HG03354 (cell line): ENCODE data around the gene F7.
"Not testable (repeated sequence)": the region's sequence is repeated elsewhere in the genome, so short reads cannot be mapped to it uniquely, and the experiment has no call there.

Experiments used
- ATAC-seq: cut with Tn5 transposase; IDR thresholded peaks from one replicate; pipeline ENCODE4 v1.9.1; 2021; ENCODE audit warnings: mild to moderate bottlenecking; ENCODE audit not compliant: unreplicated experiment, poor library complexity, severe bottlenecking

The F7 gene

GRCh38 chr13:113105032-113105920 is at the start of gene F7:
TSS of gene F7 (plus strand) at chr13:113105791. CDS start at chr13:113105842, 51 bp downstream.
- no peak for ATAC-seq

GRCh38 chr13:113057084-113057483 is 48.5 kb upstream of the F7 start:
- ATAC-seq = no peak

DNA sequence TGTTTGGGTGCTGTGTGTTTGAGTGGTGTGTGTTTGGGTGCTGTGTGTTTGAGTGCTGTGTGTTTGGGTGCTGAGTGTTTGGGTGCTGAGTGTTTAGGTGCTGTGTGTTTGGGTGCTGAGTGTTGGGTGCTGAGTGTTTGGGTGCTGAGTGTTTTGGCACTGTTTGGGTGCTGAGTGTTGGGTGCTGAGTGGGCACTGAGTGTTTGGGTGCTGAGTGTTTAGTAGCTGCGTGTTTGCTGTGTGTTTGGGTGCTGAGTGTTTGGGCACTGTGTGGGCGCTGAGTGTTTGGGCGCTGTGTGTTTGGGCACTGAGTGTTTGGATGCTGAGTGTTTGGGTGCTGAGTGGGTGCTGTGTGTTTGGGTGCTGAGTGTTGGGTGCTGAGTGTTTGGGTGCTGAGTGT is 48.0 kb upstream of the F7 start:
- ATAC-seq = not testable (repeated sequence)

DNA sequence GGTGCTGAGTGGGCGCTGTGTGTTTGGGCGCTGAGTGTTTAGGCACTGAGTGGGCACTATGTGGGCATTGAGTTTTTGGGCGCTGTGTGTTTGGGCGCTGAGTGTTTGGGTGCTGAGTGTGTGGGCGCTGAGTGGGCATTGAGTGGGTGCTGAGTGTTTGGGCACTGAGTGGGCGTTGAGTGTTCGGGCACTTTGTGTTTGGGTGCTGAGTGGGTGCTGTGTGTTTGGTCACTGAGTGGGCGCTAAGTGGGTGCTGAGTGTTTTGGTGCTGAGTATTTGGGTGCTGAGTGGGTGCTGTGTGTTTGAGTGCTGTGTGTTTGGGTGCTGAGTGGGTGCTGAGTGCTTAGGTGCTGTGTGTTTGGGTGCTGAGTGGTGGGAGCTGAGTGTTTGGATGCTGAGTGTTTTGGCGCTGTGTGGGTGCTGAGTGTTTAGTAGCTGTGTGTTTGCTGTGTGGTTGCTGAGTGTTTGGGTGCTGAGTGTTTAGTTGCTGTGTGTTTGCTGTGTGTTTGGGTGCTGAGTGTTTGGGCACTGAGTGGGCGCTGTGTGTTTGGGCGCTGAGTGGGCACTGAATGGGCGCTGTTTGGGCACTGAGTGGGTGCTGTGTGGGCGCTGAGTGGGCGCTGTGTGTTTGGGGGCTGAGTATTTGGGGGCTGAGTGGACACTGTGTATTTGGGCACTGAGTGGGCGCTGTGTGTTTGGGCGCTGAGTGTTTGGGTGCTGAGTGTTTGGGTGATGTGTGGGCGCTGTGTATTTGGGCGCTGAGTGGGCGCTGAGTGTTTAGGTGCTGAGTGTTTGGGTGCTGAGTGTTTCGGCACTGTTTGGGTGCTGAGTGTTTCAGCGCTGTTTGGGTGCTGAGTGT is 47.2 kb upstream of the F7 start:
- no peak for ATAC-seq

- no peak for ATAC-seq
These were observed 46.4 kb upstream of the F7 start for GRCh38 chr13:113058988-113059850.

DNA sequence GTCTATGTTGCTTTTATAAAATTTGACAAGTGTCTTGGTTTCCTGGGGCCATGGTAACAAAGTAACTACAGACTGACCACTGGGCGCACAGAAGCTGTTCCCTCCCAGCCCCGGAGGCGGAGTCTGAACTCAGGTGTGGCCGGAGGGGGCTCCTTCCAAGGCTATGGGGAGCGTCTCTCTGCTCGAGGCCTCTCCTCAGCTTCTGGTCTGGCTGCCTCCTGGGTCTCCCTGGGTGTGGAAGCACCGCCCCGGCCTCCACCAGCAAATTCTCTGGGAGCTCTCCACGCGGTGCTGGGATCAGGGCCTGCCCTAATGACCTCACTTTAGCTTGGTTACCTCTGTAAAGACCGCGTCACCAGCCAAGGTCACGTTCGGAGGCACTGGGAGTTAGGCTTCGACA is 45.7 kb upstream of the F7 start:
- no peak for ATAC-seq

GRCh38 chr13:113060557-113061270 is 44.9 kb upstream of the F7 start:
- no peak for ATAC-seq

GRCh38 chr13:113061271-113061625 is 44.3 kb upstream of the F7 start:
- ATAC-seq = no peak

DNA sequence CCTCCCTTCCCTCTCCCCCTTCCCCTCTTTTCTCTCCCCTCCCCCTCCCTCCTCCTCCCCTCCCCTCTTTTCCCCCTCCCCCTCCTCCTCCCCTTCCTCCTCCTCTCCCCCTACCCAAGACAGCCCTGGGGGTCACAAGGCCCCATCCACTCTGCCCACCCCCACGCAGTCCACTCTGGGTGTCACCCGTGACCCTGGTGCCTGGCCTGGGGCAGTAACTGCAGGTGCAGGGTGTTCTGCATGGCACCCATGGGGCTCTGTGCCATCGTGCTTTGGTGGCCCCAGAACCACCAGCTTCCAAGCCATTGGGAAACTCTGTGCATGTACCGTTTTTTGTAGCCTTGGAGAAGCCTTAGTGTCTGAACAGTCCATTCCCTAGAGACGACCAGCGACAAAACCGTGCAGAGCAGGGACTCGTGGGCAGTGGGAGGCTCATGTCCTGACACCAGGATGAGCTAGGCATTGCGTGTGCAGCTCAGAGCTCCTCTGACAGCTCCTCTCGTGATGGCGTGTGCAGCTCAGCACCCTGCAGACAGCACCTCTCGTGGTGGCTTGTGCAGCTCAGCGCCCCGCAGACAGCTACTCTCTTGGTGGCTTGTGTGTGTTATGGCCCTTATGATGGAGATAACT is 43.7 kb upstream of the F7 start:
- no peak for ATAC-seq

- no peak for ATAC-seq
These were observed 42.9 kb upstream of the F7 start for GRCh38 chr13:113062691-113063090.

GRCh38 chr13:113063091-113063491 is 42.5 kb upstream of the F7 start:
- no peak for ATAC-seq

DNA sequence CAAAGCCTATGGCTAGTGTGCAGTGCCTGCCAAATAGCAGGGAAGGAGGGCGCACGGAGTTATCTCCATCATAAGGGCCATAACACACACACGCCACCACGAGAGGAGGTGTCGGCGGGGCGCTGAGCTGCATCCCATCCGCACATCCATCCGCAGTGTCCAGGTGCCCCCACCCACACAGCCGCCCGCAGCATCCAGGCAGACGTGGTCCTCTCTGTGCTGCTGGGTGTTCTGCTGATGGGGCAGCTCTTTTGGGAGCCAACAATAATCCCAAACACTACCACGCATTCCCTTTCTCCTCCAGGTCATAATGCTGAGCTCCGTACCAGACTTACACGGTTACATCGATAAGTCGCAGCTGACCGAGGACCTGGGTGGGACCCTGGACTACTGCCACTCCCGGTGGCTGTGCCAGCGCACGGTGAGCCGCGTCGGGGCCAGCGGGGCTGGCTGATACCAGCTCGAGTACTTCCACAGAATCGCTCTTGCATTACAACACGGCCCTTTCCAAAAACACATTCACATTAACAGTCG is 41.5 kb upstream of the F7 start:
- ATAC-seq = no peak

DNA sequence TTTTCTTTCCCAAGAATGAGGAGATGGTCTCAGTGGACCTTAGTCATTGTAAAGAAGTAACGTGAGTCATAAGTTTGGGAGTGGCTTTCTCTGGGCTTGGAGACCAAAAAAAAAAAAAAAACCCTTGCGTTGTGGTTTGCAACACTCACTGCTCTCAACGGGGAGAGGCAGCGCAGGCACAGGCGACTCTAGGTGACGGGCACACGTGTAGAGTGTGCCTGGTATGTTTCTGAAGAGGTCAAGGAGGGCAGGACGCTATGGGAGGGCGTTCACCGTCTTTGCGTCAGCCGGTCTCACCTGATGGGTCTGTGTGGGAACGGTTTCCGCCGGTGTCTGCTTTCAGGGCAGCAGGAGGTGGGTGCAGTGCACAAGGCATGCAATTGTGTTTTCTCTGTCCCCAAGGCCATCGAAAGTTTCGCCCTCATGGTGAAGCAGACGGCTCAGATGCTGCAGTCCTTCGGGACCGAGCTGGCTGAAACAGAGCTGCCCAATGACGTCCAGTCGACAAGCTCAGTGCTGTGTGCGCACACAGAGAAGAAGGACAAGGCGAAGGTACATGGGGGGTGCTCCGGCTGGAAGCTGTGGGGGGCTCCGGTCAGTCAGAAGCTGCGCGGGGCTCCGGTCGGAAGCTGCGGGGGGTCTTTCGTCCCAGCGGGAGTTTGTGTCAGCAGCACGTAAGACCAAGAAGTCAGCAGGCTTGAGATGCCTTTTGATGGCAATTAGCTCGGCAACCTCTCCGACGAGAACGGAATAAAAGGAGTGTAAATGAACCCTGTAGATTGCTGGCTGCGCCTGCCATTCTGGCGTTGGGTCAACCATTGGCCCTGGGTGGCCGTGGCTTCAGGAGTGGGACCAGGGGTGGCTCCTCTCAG is 40.8 kb upstream of the F7 start:
- no peak for ATAC-seq

GRCh38 chr13:113065406-113066141 is 40.0 kb upstream of the F7 start:
- no peak for ATAC-seq

GRCh38 chr13:113066142-113066455 is 39.5 kb upstream of the F7 start:
- ATAC-seq = no peak

DNA sequence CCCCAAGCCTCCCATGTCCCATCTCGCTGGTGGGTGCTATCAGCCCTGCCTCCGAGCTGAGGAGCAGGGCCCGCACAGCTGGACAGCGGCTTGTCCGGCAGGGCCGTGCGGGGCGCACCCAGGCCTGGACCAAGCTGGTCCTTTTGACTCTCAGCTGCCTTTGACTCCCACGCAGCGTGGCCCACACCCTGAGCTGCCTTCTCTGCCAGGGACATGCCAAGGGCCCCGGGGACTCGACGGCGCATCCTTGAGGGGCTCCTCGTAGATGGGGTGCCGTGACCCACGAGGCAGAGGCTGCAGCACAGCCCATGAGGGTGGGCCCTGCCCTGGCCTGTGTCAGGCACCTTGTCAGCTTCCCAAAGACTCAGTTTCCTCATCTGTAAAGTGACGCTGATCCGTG is 38.8 kb upstream of the F7 start:
- no peak for ATAC-seq
